Muscle layer of duodenum (tissue), 2 donors: ENCODE measurements around the gene TMEM208.

Experiments used
- H3K27ac ChIP-seq: one replicate; pipeline ENCODE4 v1.7.0; 2013; ENCODE audit warnings: mild to moderate bottlenecking, low read length
- H3K27me3 ChIP-seq: one replicate; pipeline ENCODE4 v1.7.0; 2013; ENCODE audit warnings: low read depth, mild to moderate bottlenecking, control low read depth, low read length
- H3K36me3 ChIP-seq, 2 donors: one replicate each; pipeline ENCODE4 v1.7.0; 2013; ENCODE audit warnings: low read length in 2 of 2, control low read depth in 1 of 2, mild to moderate bottlenecking in 1 of 2; ENCODE audit not compliant: insufficient read depth in 2 of 2, control insufficient read depth in 1 of 2
- H3K4me1 ChIP-seq, 2 donors: one replicate each; pipeline ENCODE4 v1.7.0; 2013; ENCODE audit warnings: low read length in 2 of 2, mild to moderate bottlenecking in 2 of 2, control low read depth in 1 of 2, moderate library complexity in 1 of 2; ENCODE audit not compliant: insufficient read depth in 2 of 2, control insufficient read depth in 1 of 2
- H3K4me3 ChIP-seq, 2 donors: one replicate each; pipeline ENCODE4 v1.7.0; 2013; ENCODE audit warnings: low read length in 2 of 2, low read depth in 1 of 2, mild to moderate bottlenecking in 1 of 2
- H3K9me3 ChIP-seq, 2 donors: one replicate each; pipeline ENCODE4 v1.7.0; 2013; ENCODE audit warnings: low read length in 2 of 2, control low read depth in 1 of 2, mild to moderate bottlenecking in 1 of 2; ENCODE audit not compliant: control insufficient read depth in 1 of 2
- donor health status: healthy.

TMEM208 gene

DNA sequence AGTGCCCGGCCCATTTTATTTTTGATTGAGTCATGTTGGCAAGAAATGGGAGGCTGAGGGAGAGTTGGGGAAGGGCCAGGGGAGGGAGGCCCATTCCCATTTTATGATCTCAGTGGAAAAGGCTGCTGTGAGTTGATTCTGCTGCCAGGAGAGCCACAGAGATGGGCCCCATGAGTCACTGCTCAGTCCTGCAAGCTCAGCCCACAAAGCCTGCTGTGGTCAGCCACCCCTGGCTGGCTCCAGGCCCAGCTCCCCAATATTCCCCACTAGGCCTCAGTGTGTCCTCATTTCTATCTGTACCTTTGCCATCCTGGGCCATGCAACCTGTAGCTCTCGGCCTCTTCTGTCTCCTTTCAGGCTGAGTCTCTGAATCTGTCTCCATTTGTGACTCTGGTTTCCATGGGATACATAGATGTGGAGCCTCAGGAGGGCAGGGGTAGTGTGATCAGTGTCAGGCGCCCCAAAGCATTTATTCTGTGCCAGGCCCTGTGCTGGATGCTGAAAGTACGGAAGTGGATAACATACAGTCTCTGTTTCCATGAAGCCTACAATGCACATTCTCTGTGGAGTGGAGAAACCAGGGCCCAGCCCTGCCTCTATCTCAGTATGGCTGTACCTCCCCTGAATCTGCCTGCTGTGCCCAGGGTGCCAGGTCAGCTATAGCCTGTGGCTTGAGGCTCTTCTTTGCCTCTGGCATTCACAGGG, 50.5 kb downstream of the TMEM208 start:
- no peaks in the 10 kb centered on the region for H3K9me3 ChIP-seq
- H3K36me3 ChIP-seq = peaks cover 0 to 9% of the 10 kb centered on the region in 2 donors
- no peaks in the 10 kb centered on the region for H3K27me3 ChIP-seq
- H3K27ac ChIP-seq = peak overlapping the region; percentile 40
- H3K4me1 ChIP-seq = peaks cover 4 to 11% of the 10 kb centered on the region in 2 donors
- no peak overlapping the region for H3K4me3 ChIP-seq

DNA sequence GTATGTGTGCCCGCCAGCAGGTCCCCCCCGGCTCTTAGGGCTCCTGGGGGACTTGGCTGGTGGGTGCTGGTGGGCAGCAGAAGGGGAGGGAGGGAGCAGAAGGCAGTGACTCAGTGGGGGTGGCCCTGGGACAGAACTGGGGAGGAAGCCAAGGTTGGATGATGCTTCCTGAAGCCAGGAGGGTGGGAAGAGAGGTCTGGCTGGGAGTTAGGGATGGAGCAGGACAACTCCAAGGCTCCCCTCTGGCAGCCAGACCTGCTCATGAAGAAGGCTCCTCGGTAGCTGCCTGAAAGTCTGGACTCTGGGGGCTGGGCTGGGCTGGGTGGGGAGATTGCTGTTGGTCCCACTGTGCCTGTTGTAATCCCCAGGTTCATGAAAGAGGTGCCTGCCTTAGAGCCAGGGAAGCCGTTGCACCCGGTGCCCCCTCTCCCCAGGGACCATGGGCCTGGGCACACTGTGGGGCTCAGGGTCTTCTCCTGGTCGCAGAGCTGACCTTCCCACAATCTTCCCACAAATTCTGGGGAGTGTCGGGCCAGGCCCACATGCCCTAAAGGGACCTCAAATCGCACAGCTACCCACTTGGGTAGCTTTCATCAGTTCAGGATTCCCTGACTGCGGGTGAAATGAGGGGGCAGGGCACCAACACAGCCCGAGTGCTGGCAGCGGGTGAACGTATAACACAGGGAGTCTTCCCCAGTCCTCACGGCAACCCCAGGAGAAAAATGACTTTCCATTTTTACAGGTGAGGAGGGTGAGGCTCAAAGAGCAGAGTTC, 51.3 kb downstream of the TMEM208 start:
- peak overlapping the region; percentile 59 to 60 for H3K4me3 ChIP-seq
- H3K36me3 ChIP-seq = peaks cover 0 to 9% of the 10 kb centered on the region in 2 donors
- H3K9me3 ChIP-seq = no peaks in the 10 kb centered on the region
- H3K27me3 ChIP-seq = no peaks in the 10 kb centered on the region
- peaks cover 4 to 11% of the 10 kb centered on the region in 2 donors for H3K4me1 ChIP-seq
- H3K27ac ChIP-seq = peak overlapping the region; percentile 45
